SU-DHL-6 (cell line): ENCODE data around the gene PPARG.

Source experiments
- EZH2phosphoT487 ChIP-seq: fragments of 200-600 bp; sonication (generic), shearing (Covaris generic); conservative IDR thresholded peaks from 2 replicates; pipeline ENCODE4 v1.6.1; 2018; ENCODE audit warnings: mild to moderate bottlenecking, antibody characterized with exemption, low read length, moderate library complexity, mixed read lengths
- TF ChIP-seq, protein P1 (sequence below): fragments of 200-600 bp; sonication (generic); IDR thresholded peaks from one replicate; pipeline ENCODE4 v1.5.1; 2017; ENCODE audit warnings: antibody characterized with exemption, mild to moderate bottlenecking, low read length, moderate library complexity; ENCODE audit not compliant: insufficient read depth, poor library complexity, severe bottlenecking

DNA sequence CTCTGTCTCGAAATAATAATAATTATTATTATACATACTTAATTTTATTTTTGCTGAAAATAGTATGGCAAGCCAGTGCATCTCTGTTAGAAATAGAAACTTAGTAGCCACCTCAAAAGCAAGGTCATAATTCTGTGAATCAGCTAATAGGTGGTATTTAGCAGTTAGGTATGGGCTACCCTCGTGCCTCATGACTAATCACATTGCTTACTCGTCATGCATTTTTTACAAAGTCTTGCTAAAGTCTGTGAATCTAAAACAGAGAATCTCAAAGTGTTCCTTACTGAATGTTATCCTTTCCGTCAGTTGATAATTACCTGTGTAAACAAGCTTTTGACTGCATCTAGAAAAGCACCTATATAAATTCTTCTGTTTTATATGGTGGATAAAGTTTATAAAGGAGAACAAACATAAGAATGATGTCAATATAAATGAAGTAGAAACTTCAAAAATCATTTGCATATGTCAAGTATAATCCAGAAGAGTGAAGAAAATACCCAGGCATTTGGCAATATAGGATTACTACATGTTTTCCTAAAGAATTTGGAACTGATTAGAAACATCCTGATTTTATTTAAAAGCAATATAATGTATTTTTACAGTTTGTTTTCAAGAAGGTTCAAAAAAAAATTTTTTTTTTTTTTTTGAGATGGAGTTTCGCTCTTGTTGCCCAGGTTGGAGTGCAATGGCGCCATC, 6.2 kb downstream of the PPARG start:
- TF ChIP-seq, protein P1, sequence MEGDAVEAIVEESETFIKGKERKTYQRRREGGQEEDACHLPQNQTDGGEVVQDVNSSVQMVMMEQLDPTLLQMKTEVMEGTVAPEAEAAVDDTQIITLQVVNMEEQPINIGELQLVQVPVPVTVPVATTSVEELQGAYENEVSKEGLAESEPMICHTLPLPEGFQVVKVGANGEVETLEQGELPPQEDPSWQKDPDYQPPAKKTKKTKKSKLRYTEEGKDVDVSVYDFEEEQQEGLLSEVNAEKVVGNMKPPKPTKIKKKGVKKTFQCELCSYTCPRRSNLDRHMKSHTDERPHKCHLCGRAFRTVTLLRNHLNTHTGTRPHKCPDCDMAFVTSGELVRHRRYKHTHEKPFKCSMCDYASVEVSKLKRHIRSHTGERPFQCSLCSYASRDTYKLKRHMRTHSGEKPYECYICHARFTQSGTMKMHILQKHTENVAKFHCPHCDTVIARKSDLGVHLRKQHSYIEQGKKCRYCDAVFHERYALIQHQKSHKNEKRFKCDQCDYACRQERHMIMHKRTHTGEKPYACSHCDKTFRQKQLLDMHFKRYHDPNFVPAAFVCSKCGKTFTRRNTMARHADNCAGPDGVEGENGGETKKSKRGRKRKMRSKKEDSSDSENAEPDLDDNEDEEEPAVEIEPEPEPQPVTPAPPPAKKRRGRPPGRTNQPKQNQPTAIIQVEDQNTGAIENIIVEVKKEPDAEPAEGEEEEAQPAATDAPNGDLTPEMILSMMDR, result no peak
- no peak for TF ChIP-seq EZH2phosphoT487
